Raji (cell line): ENCODE results near the gene TIAM2.

ENCODE experiments used
- POLR2A ChIP-seq: IDR thresholded peaks from 2 replicates; pipeline ENCODE4 v1.6.1; 2011; ENCODE audit warnings: low read depth, low read length, control low read depth; ENCODE audit not compliant: insufficient read depth

Gene TIAM2

GRCh38 chr6:155062866-155063341, 67.8 kb downstream of the TIAM2 start:
- no peak for TF ChIP-seq POLR2A

- TF ChIP-seq POLR2A, result no peak
These were observed 69.2 kb downstream of the TIAM2 start for GRCh38 chr6:155064303-155064702.

DNA sequence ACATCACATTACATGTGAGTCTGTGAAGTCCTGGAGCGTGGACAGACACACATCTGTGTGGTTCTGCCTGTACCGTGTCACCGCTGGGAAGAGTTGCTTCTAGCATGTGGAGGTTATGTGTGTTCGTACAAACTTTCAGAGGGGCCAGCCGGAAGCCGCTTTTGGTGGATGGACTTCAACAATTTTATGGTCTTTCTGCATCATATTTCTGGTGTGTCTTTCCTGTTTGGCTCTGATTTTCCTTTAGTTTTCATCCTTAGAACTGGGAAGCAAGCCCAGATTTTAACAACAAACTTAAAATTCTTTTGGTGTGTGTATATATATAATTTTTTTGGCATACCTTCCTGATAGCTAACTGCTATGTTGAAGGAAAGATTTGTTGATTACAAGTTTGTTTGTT, 71.2 kb downstream of the TIAM2 start:
- no peak for TF ChIP-seq POLR2A

GRCh38 chr6:155066921-155067680, 72.0 kb downstream of the TIAM2 start:
- TF ChIP-seq POLR2A, result no peak

- no peak for TF ChIP-seq POLR2A
These were observed 73.0 kb downstream of the TIAM2 start for GRCh38 chr6:155067956-155068615.

- no peak for TF ChIP-seq POLR2A
These were observed 74.4 kb downstream of the TIAM2 start for GRCh38 chr6:155069543-155069942.

- TF ChIP-seq POLR2A, result no peak
These were observed 81.0 kb downstream of the TIAM2 start for GRCh38 chr6:155075930-155076695.

- TF ChIP-seq POLR2A, result no peak
These were observed 82.2 kb downstream of the TIAM2 start for GRCh38 chr6:155077331-155077730.

DNA sequence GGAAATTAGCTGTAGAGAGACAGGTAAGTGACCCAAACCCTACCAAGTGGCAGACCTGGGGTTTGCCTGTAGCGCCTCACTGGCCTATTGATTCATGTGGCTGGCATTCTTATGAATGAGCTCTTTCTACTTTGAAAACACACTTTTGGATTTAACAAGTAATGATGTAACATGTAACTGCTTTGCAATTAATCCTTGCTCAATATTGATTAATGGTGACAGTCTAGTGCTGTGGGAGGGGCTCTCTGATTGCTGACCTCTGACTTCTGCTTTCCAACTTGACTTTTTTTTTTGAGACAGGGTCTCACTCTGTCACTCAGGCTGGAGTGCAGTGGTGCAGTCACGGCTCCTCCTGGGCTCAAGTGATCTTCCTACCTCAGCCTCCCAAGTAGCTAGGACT, 82.7 kb downstream of the TIAM2 start:
- TF ChIP-seq POLR2A, result no peak

- TF ChIP-seq POLR2A, result no peak
These were observed 83.2 kb downstream of the TIAM2 start for GRCh38 chr6:155078331-155078745.

DNA sequence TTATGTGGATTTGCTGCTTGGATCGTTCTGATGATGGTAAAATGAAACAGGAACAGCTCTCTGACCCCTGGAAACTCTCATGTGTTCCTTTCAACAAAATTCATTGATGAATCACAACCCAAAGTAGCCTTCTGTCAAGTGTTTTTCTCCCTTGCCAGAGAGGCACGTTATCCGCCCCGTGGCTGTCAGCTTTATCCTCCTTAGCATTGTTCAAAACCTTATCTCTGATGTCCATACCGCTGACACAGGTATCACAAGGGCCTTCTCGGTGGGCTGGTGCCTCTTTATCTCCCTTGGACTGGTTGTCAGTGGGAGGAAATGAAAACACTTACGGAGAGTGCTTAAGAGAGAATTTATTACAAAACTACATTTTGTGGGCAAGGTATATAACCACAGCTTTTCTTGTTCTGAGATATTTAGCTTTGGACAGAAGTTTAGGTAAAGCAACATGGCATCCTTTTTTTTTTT, 84.9 kb downstream of the TIAM2 start:
- no peak for TF ChIP-seq POLR2A

- TF ChIP-seq POLR2A, result no peak
These were observed 86.0 kb downstream of the TIAM2 start for GRCh38 chr6:155080881-155081845.

DNA sequence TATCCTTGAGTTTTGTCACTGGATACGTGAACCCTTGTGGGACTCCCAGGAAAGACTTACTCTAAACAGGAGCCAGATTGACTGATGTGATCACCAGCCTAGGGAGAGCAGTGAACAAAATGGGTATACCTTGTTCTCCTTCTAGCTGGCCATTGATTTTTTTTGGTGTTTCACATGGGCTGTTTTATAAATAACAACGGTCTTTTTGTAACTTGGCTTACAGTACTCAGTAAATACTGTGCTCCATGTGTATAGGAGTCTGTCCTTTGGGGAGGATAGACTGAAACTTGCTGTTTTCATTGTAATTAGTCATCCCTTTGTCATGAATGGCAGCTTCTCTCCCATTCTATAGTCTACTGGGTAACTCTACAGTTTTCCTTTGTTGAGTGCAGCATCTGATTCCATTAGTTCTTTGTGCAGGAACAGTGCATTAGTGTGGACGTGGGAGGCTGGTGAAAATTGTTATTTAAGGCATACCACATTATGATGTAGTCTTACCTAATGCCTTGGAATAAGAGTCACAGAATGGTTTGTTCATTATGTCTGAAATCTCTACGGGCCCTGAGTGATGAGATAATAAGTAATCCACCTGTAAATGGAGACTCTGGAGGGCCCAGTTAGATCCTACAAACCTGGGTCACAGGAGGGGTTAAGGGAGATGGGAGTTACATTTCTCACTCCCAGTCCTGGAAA, 89.5 kb downstream of the TIAM2 start:
- TF ChIP-seq POLR2A, result no peak
